Measurements from ENCODE around the gene TUBA4B. TPM values are rescaled to one million over a fixed set of nuclear protein-coding genes. Genes with fewer than 3 reads are reported as not detected.

Gene TUBA4B
- total RNA-seq, 4 donors from 2014 or later, result not detected

GRCh38 chr2:219261024-219261855 is 8.2 kb downstream of the TUBA4B start:
- no peaks in the 10 kb centered on the region for H3K9me3 ChIP-seq
- no peak overlapping the region for H3K4me3 ChIP-seq
- H3K36me3 ChIP-seq, result no peaks in the 10 kb centered on the region
- ATAC-seq, result no peak
- no peaks in the 10 kb centered on the region for H3K4me1 ChIP-seq
- no peak for TF ChIP-seq EP300 (IDR thresholded peaks at IDR 0.05)
- no peak overlapping the region for H3K27ac ChIP-seq
- 70% methylated on average over 5 of the region's 5 CpGs; no CpG with 5 or more reads in 1 of the 2 donors for WGBS, 2 donors (ENCODE audit: low coverage in 1 of 2)
- H3K27me3 ChIP-seq, result peaks cover 42% of the 10 kb centered on the region

- WGBS, 2 donors (ENCODE audit: low coverage in 1 of 2), result 14% methylated on average over 1 of the region's 5 CpGs; no CpG with 5 or more reads in 1 of the 2 donors
- Histone ChIP-seq H3K4me1 (no peaks in the 10 kb centered on the region), H3K36me3 (no peaks in the 10 kb centered on the region), H3K4me3 (no peak overlapping the region), H3K27ac (no peak overlapping the region), H3K9me3 (no peaks in the 10 kb centered on the region), H3K27me3 (peaks cover 16% of the 10 kb centered on the region)
- TF ChIP-seq CTCF (IDR thresholded peaks at IDR 0.05), result no peak
- TF ChIP-seq POLR2A (IDR thresholded peaks at IDR 0.05), result no peak
- ATAC-seq, result no peak
Observed at GRCh38 chr2:219266232-219266631, 13.2 kb downstream of the TUBA4B start.

- no peaks in the 10 kb centered on the region for H3K4me1 ChIP-seq
- no peak for TF ChIP-seq POLR2AphosphoS5 (IDR thresholded peaks at IDR 0.05)
- no peak for TF ChIP-seq POLR2A (IDR thresholded peaks at IDR 0.05)
- TF ChIP-seq CTCF (IDR thresholded peaks at IDR 0.05), result no peak
- TF ChIP-seq EP300 (IDR thresholded peaks at IDR 0.05), result no peak
- no peaks in the 10 kb centered on the region for H3K36me3 ChIP-seq
- no peak for ATAC-seq
- no peaks in the 10 kb centered on the region for H3K9me3 ChIP-seq
- H3K27ac ChIP-seq, result no peak overlapping the region
- WGBS, 2 donors (ENCODE audit: low coverage in 1 of 2), result 80% methylated on average over 1 of the region's 1 CpG; no CpG with 5 or more reads in 1 of the 2 donors
- H3K27me3 ChIP-seq, result peaks cover 12% of the 10 kb centered on the region
- H3K4me3 ChIP-seq, result no peak overlapping the region
Observed at GRCh38 chr2:219266886-219267285, 13.8 kb downstream of the TUBA4B start.

- no peak overlapping the region for H3K27ac ChIP-seq
- 75% methylated on average over 2 of the region's 2 CpGs; no CpG with 5 or more reads in 1 of the 2 donors for WGBS, 2 donors (ENCODE audit: low coverage in 1 of 2)
- H3K9me3 ChIP-seq, result no peaks in the 10 kb centered on the region
- TF ChIP-seq CTCF (IDR thresholded peaks at IDR 0.05), result no peak
- no peak for TF ChIP-seq POLR2AphosphoS5 (IDR thresholded peaks at IDR 0.05)
- TF ChIP-seq POLR2A (IDR thresholded peaks at IDR 0.05), result no peak
- TF ChIP-seq EP300 (IDR thresholded peaks at IDR 0.05), result no peak
- H3K36me3 ChIP-seq, result no peaks in the 10 kb centered on the region
- H3K4me1 ChIP-seq, result no peaks in the 10 kb centered on the region
- no peaks in the 10 kb centered on the region for H3K27me3 ChIP-seq
- H3K4me3 ChIP-seq, result no peak overlapping the region
- ATAC-seq, result no peak
Observed at GRCh38 chr2:219268294-219268693, 15.3 kb downstream of the TUBA4B start.

GRCh38 chr2:219269362-219270054 is 16.5 kb downstream of the TUBA4B start:
- ATAC-seq, result no peak
- H3K27me3 ChIP-seq, result no peaks in the 10 kb centered on the region
- 51 to 100% methylated on average over 1 to 5 of the region's 8 CpGs for WGBS, 2 donors (ENCODE audit: low coverage in 1 of 2)
- H3K27ac ChIP-seq, result no peak overlapping the region
- no peaks in the 10 kb centered on the region for H3K9me3 ChIP-seq
- peaks cover 0 to 7% (median 5%) of the 10 kb centered on the region in 3 donors for H3K4me1 ChIP-seq
- H3K4me3 ChIP-seq, result no peak overlapping the region
- TF ChIP-seq POLR2AphosphoS5 (IDR thresholded peaks at IDR 0.05) (no peak), EP300 (IDR thresholded peaks at IDR 0.05) (no peak), POLR2A (IDR thresholded peaks at IDR 0.05) (no peak), CTCF (IDR thresholded peaks at IDR 0.05) (no peak)
- no peaks in the 10 kb centered on the region for H3K36me3 ChIP-seq
